GM06990 (cell line): Measurements from ENCODE around the gene CNIH1.
"Not testable (repeated sequence)": the region's sequence is repeated elsewhere in the genome, so short reads cannot be mapped to it uniquely, and the experiment has no call there.

Experiments
- DNase-seq: peaks from one replicate; pipeline ENCODE4 v3.0.0-alpha.2; 2011; ENCODE audit not compliant: insufficient read length; ENCODE audit errors: extremely low read depth
- H3K27me3 ChIP-seq: replicated peaks from 2 replicates; pipeline ENCODE4 v1.6.0; 2011; ENCODE audit warnings: low read length; ENCODE audit not compliant: control insufficient read depth, insufficient read depth
- H3K36me3 ChIP-seq: 2 replicates; pipeline ENCODE4 v1.5.1; 2011; ENCODE audit warnings: low read length; ENCODE audit not compliant: control insufficient read depth, insufficient read depth
- H3K4me3 ChIP-seq: replicated peaks from 2 replicates; pipeline ENCODE4 v1.5.1; 2011; ENCODE audit warnings: low read depth, mild to moderate bottlenecking, control low read depth, low read length
- CTCF ChIP-seq: IDR thresholded peaks from 2 replicates; pipeline ENCODE4 v1.5.1; 2011; ENCODE audit warnings: low read length, control low read depth, mild to moderate bottlenecking, inconsistent platforms; ENCODE audit not compliant: insufficient read depth, poor library complexity, severe bottlenecking

Gene CNIH1

GRCh38 chr14:54392131-54392859, 48.9 kb downstream of the CNIH1 start:
- Histone ChIP-seq H3K27me3 (no peaks in the 10 kb centered on the region; the same call in 1 of the 2 replicates), H3K36me3 (no peaks in the 10 kb centered on the region), H3K4me3 (no peak overlapping the region)
- no peak for TF ChIP-seq CTCF
- DNase-seq = no peak

GRCh38 chr14:54387328-54387727, 53.8 kb downstream of the CNIH1 start:
- Histone ChIP-seq H3K27me3 (no peaks in the 10 kb centered on the region; the same call in 1 of the 2 replicates), H3K36me3 (no peaks in the 10 kb centered on the region), H3K4me3 (no peak overlapping the region)
- no peak for DNase-seq
- TF ChIP-seq CTCF = no peak

- TF ChIP-seq CTCF = no peak
- Histone ChIP-seq H3K36me3 (no peaks in the 10 kb centered on the region), H3K4me3 (no peak overlapping the region), H3K27me3 (no peaks in the 10 kb centered on the region; the same call in 1 of the 2 replicates)
- no peak for DNase-seq
Measured at GRCh38 chr14:54385556-54385955, 55.6 kb downstream of the CNIH1 start.

- no peaks in the 10 kb centered on the region for H3K36me3 ChIP-seq
- TF ChIP-seq CTCF = no peak
- no peak for DNase-seq
- no peak overlapping the region for H3K4me3 ChIP-seq
- H3K27me3 ChIP-seq = no peaks in the 10 kb centered on the region; the same call in 1 of the 2 replicates
Measured at GRCh38 chr14:54383835-54384234, 57.3 kb downstream of the CNIH1 start.

GRCh38 chr14:54381821-54382220, 59.4 kb downstream of the CNIH1 start:
- no peak overlapping the region for H3K4me3 ChIP-seq
- no peaks in the 10 kb centered on the region for H3K36me3 ChIP-seq
- TF ChIP-seq CTCF = no peak
- H3K27me3 ChIP-seq = no peaks in the 10 kb centered on the region
- no peak for DNase-seq

GRCh38 chr14:54380558-54380957, 60.6 kb downstream of the CNIH1 start:
- not testable (repeated sequence) for H3K36me3 ChIP-seq, H3K4me3 ChIP-seq, DNase-seq

GRCh38 chr14:54378893-54379292, 62.3 kb downstream of the CNIH1 start:
- DNase-seq, H3K36me3 ChIP-seq, H3K27me3 ChIP-seq, H3K4me3 ChIP-seq: not testable (repeated sequence)

More at GRCh38 chr14:54380558-54380957, 60.6 kb downstream of the CNIH1 start:
- not testable (repeated sequence) for H3K27me3 ChIP-seq
